AG04450 (cell line): ENCODE data around the gene SLCO2B1. TPM values are rescaled to one million over a fixed set of nuclear protein-coding genes. Genes with fewer than 3 reads are reported as not detected.

Experiments used
- CTCF ChIA-PET: fragments of 300-600, 350-600 bp; formaldehyde crosslinking; extraction: SDS; loops from one replicate; lab custom pipeline; 2022; ENCODE audit warnings: antibody characterized with exemption, inconsistent platforms; lab: Charles Lee
- POLR2A ChIA-PET: fragments of 350-600 bp; formaldehyde crosslinking; extraction: SDS; loops from one replicate; lab custom pipeline; 2021; ENCODE audit warnings: antibody characterized with exemption, inconsistent platforms; lab: Yijun Ruan, JAX
- DNase-seq: peaks from one replicate; pipeline ENCODE4 v3.0.0-alpha.2; 2011; ENCODE audit warnings: low read depth, low spot score
- H3K27ac ChIP-seq: one replicate; pipeline ENCODE4 v1.5.1; 2012; ENCODE audit warnings: low read depth, low read length, control low read depth
- H3K27me3 ChIP-seq: one replicate; pipeline ENCODE4 v1.6.0; 2012; ENCODE audit warnings: low read length; ENCODE audit not compliant: control insufficient read depth, insufficient read depth
- H3K4me3 ChIP-seq: 2 replicates; pipeline ENCODE4 v1.5.1; 2011; ENCODE audit warnings: mild to moderate bottlenecking, low read depth, low read length, control low read depth
- H3K9me3 ChIP-seq: 2 replicates; pipeline ENCODE4 v1.5.1; 2012; ENCODE audit warnings: low read length; ENCODE audit not compliant: control insufficient read depth, insufficient read depth
- polyA plus RNA-seq: library from polyadenylated mRNA; depleted of rRNA; stranded (reverse); fragments of >200 nt; gene quantifications from 2 replicates; pipeline ENCODE4 v1.2.3, GENCODE V29; 2011
- TF ChIP-seq, protein P1 (sequence below): IDR thresholded peaks from 2 replicates; pipeline ENCODE4 v1.5.1; 2011; ENCODE audit warnings: low read depth, low read length, control low read depth, inconsistent platforms

SLCO2B1 gene
- polyA plus RNA-seq, 1 experiment: not detected

DNA sequence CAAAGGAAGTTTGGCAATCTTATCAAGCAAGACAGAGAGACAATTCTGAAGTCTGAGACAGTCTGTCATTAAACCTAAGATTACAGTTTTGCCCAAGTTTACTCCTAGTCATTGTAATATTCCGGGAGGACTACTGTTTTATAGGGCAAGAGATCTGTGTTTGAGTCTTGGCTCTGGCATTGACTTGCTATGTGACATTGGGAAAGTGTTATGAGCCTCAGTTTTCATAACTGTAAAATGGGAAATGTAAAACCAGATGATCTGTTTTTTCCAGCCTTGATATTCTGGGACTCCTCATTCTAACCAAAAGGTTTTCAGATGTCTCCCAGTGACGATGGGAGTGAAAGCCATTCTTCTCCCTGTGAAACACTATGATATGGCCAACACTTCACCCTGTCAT is 24.3 kb upstream of the SLCO2B1 start:
- peaks cover 3% of the 10 kb centered on the region for H3K27me3 ChIP-seq
- no peak overlapping the region for H3K4me3 ChIP-seq
- DNase-seq: no peak
- CTCF ChIA-PET: no interaction called here
- no peak overlapping the region for H3K27ac ChIP-seq
- TF ChIP-seq, protein P1, sequence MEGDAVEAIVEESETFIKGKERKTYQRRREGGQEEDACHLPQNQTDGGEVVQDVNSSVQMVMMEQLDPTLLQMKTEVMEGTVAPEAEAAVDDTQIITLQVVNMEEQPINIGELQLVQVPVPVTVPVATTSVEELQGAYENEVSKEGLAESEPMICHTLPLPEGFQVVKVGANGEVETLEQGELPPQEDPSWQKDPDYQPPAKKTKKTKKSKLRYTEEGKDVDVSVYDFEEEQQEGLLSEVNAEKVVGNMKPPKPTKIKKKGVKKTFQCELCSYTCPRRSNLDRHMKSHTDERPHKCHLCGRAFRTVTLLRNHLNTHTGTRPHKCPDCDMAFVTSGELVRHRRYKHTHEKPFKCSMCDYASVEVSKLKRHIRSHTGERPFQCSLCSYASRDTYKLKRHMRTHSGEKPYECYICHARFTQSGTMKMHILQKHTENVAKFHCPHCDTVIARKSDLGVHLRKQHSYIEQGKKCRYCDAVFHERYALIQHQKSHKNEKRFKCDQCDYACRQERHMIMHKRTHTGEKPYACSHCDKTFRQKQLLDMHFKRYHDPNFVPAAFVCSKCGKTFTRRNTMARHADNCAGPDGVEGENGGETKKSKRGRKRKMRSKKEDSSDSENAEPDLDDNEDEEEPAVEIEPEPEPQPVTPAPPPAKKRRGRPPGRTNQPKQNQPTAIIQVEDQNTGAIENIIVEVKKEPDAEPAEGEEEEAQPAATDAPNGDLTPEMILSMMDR: no peak
- POLR2A ChIA-PET: no interaction called here
- no peaks in the 10 kb centered on the region; the same call in 1 of the 2 replicates for H3K9me3 ChIP-seq

DNA sequence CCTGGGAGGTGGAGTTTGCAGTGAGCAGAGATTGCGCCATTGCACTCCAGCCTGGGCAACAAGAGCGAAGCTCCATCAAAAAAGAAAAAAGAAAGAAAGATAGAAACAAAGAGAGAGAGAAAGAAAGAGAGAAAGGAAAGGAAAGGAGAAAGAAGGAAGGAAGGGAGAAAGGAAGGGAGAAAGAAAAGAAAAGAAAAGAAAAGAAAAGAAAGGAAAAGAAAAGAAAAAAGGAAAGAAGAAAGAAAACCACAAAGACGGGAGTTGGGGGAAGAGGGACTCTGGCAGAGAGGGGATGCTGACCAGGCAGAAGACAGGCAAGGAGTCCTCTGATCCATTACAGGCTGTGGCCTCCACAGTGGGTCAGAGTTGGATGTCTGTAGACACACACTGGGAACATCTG is 18.8 kb upstream of the SLCO2B1 start:
- no peak overlapping the region for H3K27ac ChIP-seq
- TF ChIP-seq, protein P1: no peak
- H3K27me3 ChIP-seq: peaks cover 23% of the 10 kb centered on the region
- H3K4me3 ChIP-seq: no peak overlapping the region
- ChIA-PET CTCF (interaction anchor here (1.2 to 2.0 kb wide), 2 partner anchors 9 to 73 kb away, joined by 5 read pairs; no protein-coding TSS in a partner anchor), POLR2A (no interaction called here)
- no peak for DNase-seq
- H3K9me3 ChIP-seq: no peaks in the 10 kb centered on the region; the same call in 1 of the 2 replicates

DNA sequence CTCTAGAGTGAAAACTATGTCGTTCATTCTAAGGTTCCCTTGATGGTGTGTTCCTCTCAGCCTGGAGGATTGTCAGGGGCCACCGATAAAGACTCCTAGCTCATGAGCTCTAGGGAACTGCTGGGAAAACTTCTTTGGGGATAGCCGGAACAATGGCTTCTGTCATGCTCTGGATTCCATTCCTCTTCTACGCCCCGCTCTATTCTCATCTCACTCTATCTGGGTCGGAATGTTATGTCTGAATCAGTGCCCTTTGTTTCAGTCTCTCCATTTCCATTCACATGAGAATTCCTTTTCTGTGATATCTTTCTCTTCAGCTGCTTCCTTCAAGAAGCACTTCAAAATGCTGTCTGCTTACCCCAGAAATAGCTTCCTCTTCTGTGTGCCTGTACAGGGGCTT is 16.9 kb upstream of the SLCO2B1 start:
- TF ChIP-seq, protein P1: no peak
- ChIA-PET CTCF (interaction anchor here (2.0 kb wide), 2 partner anchors 9 to 71 kb away, joined by 5 to 11 read pairs; no protein-coding TSS in a partner anchor), POLR2A (no interaction called here)
- Histone ChIP-seq H3K9me3 (no peaks in the 10 kb centered on the region; the same call in 1 of the 2 replicates), H3K27ac (no peak overlapping the region), H3K27me3 (peaks cover 34% of the 10 kb centered on the region), H3K4me3 (no peak overlapping the region)
- no peak for DNase-seq

DNA sequence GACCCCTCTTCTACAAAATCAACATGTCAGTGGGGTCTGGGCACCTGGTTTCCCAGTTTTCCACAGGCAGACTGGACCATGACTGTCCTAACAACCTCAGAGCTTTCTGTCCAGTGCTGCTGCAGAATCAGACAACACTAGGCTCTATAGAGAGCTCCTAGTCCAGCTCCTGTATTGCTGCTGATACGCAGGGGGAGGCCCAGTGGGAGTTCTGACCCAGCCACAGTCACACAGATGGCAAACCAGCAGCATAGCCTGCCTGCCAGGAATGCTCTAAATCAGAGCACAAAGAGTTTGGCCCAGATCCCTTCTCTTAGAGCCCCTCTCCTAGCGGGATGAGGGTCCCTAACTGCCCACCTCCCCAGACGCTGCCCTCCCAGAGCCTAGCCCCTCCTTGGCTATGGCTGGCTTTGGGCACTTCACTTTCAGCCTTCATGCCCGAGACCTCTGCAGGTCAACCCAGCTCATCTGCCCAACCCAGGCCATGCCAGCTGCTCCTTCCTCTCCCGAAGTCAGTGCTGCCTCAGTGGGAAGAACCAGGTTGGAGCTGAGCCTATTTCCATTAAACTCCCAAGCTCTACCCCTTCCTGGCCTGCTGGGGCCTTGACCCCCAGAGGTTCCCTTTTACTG is 15.8 kb upstream of the SLCO2B1 start:
- Histone ChIP-seq H3K27ac (no peak overlapping the region), H3K4me3 (no peak overlapping the region), H3K9me3 (no peaks in the 10 kb centered on the region), H3K27me3 (peaks cover 36% of the 10 kb centered on the region)
- TF ChIP-seq, protein P1: no peak
- CTCF ChIA-PET: interaction anchor here (1.1 kb wide), 1 partner anchor 70 kb away, joined by 3 read pairs; no protein-coding TSS in a partner anchor
- DNase-seq: no peak
- POLR2A ChIA-PET: no interaction called here

DNA sequence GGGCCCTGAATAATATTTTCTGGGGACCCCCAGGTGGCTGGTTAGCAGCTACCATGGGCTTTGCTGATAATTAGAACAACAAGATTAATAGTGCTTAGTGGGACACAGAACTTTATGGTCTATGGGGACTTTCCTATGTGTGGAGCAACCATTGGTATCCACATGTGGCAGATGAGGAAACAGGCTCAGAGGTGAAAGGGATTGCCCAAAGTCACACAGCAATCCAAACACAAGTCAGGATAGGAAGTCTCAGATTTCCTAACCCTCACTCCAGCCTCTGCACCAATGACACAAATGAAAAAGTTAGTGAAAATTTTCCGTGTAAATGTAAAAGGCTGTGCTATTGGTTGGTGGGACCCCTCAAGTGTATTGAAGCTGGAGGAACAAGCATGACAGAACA is 15.3 kb upstream of the SLCO2B1 start:
- Histone ChIP-seq H3K4me3 (no peak overlapping the region), H3K9me3 (no peaks in the 10 kb centered on the region), H3K27me3 (peaks cover 36% of the 10 kb centered on the region), H3K27ac (no peak overlapping the region)
- ChIA-PET POLR2A (no interaction called here), CTCF (interaction anchor here (1.1 kb wide), 1 partner anchor 69 kb away, joined by 3 read pairs; no protein-coding TSS in a partner anchor)
- DNase-seq: no peak
- TF ChIP-seq, protein P1: no peak
